PC-3 (cell line): ENCODE results near the gene AGRN.

ENCODE experiments used
- EZH2phosphoT487 ChIP-seq: fragments of 300-600 bp; sonication (generic); IDR thresholded peaks from 2 replicates; pipeline ENCODE4 v1.6.1; 2018; ENCODE audit warnings: mild to moderate bottlenecking, antibody characterized with exemption, low read length, borderline replicate concordance
- TF ChIP-seq, protein P1 (sequence below): fragments of 300-600 bp; sonication (generic); conservative IDR thresholded peaks from 2 replicates; pipeline ENCODE4 v1.5.1; 2017; ENCODE audit warnings: antibody characterized with exemption, low read depth, mild to moderate bottlenecking, low read length

GRCh38 chr1:1069056-1069710 is 49.3 kb downstream of the AGRN start:
- TF ChIP-seq, protein P1, sequence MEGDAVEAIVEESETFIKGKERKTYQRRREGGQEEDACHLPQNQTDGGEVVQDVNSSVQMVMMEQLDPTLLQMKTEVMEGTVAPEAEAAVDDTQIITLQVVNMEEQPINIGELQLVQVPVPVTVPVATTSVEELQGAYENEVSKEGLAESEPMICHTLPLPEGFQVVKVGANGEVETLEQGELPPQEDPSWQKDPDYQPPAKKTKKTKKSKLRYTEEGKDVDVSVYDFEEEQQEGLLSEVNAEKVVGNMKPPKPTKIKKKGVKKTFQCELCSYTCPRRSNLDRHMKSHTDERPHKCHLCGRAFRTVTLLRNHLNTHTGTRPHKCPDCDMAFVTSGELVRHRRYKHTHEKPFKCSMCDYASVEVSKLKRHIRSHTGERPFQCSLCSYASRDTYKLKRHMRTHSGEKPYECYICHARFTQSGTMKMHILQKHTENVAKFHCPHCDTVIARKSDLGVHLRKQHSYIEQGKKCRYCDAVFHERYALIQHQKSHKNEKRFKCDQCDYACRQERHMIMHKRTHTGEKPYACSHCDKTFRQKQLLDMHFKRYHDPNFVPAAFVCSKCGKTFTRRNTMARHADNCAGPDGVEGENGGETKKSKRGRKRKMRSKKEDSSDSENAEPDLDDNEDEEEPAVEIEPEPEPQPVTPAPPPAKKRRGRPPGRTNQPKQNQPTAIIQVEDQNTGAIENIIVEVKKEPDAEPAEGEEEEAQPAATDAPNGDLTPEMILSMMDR: no peak
- no peak for TF ChIP-seq EZH2phosphoT487
